A549 (cell line): ENCODE results near the gene PRSS8. TPM values are rescaled to one million over a fixed set of nuclear protein-coding genes. Genes with fewer than 3 reads are reported as not detected.
"Not testable (repeated sequence)": the region's sequence is repeated elsewhere in the genome, so short reads cannot be mapped to it uniquely, and the experiment has no call there.

Source experiments
- ATAC-seq, 2 experiments: fragments of 200-7000 bp in 1 of 2; fragments of >200 bp in 1 of 2; cut with Nextera tagmentation in 1 of 2; cut with Tn5 transposase in 1 of 2; 3 replicates each; pipeline versions ENCODE4 v1.8.0 to v1.9.1; 2018 to 2020; ENCODE audit warnings: mild to moderate bottlenecking in 1 of 2, moderate library complexity in 1 of 2
- CTCF ChIA-PET: fragments of 300-600 bp; sonication (Branson Sonifier 250); formaldehyde crosslinking; extraction: SDS; loops from one replicate; lab custom pipeline; 2021; ENCODE audit warnings: antibody characterized with exemption, inconsistent platforms; lab: Yijun Ruan, JAX
- POLR2A ChIA-PET: fragments of 350-600 bp; formaldehyde crosslinking; extraction: SDS; loops from one replicate; lab custom pipeline; 2021; ENCODE audit warnings: antibody characterized with exemption, inconsistent platforms; lab: Yijun Ruan, JAX
- DNase-seq, 2 experiments: peaks; one replicate each; pipeline versions ENCODE4 v3.0.0 to v3.0.0-alpha.2; 2011 to 2016; ENCODE audit warnings: low read depth in 1 of 2, low spot score in 1 of 2
- FAIRE-seq: peaks from 2 replicates; lab custom pipeline; 2011; peaks lifted over from hg19 to GRCh38; lab: Jason Lieb, UNC
- H3K27ac ChIP-seq, 2 experiments: fragments of >200 bp; sonication (Bioruptor Twin); formaldehyde crosslinking; 3 replicates each; pipeline ENCODE4 v1.5.1; 2016 to 2017
- H3K4me1 ChIP-seq: fragments of >200 bp; sonication (Bioruptor Twin); formaldehyde crosslinking; 3 replicates; pipeline ENCODE4 v1.6.1; 2016
- H3K4me2 ChIP-seq: fragments of >200 bp; sonication (Bioruptor Twin); formaldehyde crosslinking; 3 replicates; pipeline ENCODE4 v1.6.1; 2016
- H3K4me3 ChIP-seq: fragments of >200 bp; sonication (Bioruptor Twin); formaldehyde crosslinking; 3 replicates; pipeline ENCODE4 v1.5.1; 2016
- H3K9me3 ChIP-seq: fragments of >200 bp; sonication (Bioruptor Twin); formaldehyde crosslinking; 3 replicates; pipeline ENCODE4 v1.6.1; 2016
- ATOH8 ChIP-seq: fragments of 250-450 bp; sonication (Bioruptor Pico); IDR thresholded peaks from 2 replicates; pipeline ENCODE4 v1.5.0; 2020; ENCODE audit warnings: low read depth, mild to moderate bottlenecking, moderate library complexity
- CEBPB ChIP-seq, 2 experiments: fragments of >200 bp in 1 of 2; sonication (Bioruptor Twin) in 1 of 2; formaldehyde crosslinking in 1 of 2; IDR thresholded peaks; 2 replicates each; pipeline ENCODE4 v1.6.1; 2012 to 2016
- CHD2 ChIP-seq: fragments of 150-350 bp; IDR thresholded peaks from 2 replicates; pipeline ENCODE4 v1.6.1; 2014; ENCODE audit warnings: low read length; ENCODE audit not compliant: partially characterized antibody
- CHD4 ChIP-seq: fragments of 200-600 bp; sonication (generic); IDR thresholded peaks from 2 replicates; pipeline ENCODE4 v1.6.1; 2016; ENCODE audit warnings: antibody characterized with exemption, mild to moderate bottlenecking, borderline replicate concordance
- CTCF ChIP-seq: fragments of >200 bp; sonication (Bioruptor Twin); formaldehyde crosslinking; IDR thresholded peaks from 3 replicates; pipeline ENCODE4 v1.5.1; 2016
- EHMT2 ChIP-seq: fragments of 200-600 bp; sonication (generic); IDR thresholded peaks from 2 replicates; pipeline ENCODE4 v1.6.1; 2016; ENCODE audit warnings: antibody characterized with exemption, low read depth, mild to moderate bottlenecking, moderate library complexity
- EP300 ChIP-seq, 2 experiments: fragments of >200 bp; sonication (Bioruptor Twin); formaldehyde crosslinking; IDR thresholded peaks; 2 replicates in 1 of 2; 3 replicates in 1 of 2; pipeline ENCODE4 v1.6.1; 2016 to 2017
- ESRRA ChIP-seq: fragments of 150-350 bp; IDR thresholded peaks from 2 replicates; pipeline ENCODE4 v1.6.1; 2014; ENCODE audit warnings: mild to moderate bottlenecking, low read length, borderline replicate concordance
- HOXB13 ChIP-seq: fragments of 250-450 bp; sonication (Bioruptor Pico); IDR thresholded peaks from 2 replicates; pipeline ENCODE4 v1.5.0; 2020; ENCODE audit warnings: low read depth, mild to moderate bottlenecking, moderate library complexity
- JUN ChIP-seq, 2 experiments: fragments of >200 bp; sonication (Bioruptor Twin); formaldehyde crosslinking; IDR thresholded peaks; 2 replicates in 1 of 2; 3 replicates in 1 of 2; pipeline ENCODE4 v1.6.1; 2016 to 2017
- KDM1A ChIP-seq: fragments of 200-600 bp; sonication (generic); IDR thresholded peaks from 2 replicates; pipeline ENCODE4 v1.6.1; 2016; ENCODE audit warnings: low read depth, mild to moderate bottlenecking
- MYC ChIP-seq: IDR thresholded peaks from 2 replicates; pipeline ENCODE4 v1.6.1; 2012; ENCODE audit warnings: mild to moderate bottlenecking, inconsistent platforms, low read length, improper control_type of control experiment, borderline replicate concordance
- POLR2A ChIP-seq: IDR thresholded peaks from 2 replicates; pipeline ENCODE4 v1.6.1; 2012; ENCODE audit warnings: mild to moderate bottlenecking, low read length
- RCOR1 ChIP-seq: fragments of 150-350 bp; IDR thresholded peaks from 2 replicates; pipeline ENCODE4 v1.6.1; 2014; ENCODE audit warnings: antibody characterized with exemption, low read length, low read depth
- ZSCAN20 ChIP-seq: fragments of 250-450 bp; sonication (Bioruptor Pico); IDR thresholded peaks from 2 replicates; pipeline ENCODE4 v1.8.0; 2022; ENCODE audit warnings: mild to moderate bottlenecking, moderate library complexity
- WGBS: methylation state at CpG from one replicate; pipeline ENCODE4 v1.1.6; 2017; ENCODE audit errors: missing lambda C conversion rate; 5-methylcytosine and 5-hydroxymethylcytosine counted together
- polyA plus RNA-seq, 4 experiments: library from polyadenylated mRNA; depleted of rRNA in 3 of 4; stranded (reverse); fragments of >200 nt; fragmentation: RNase III in 1 of 4; extraction: RNeasy Plus Mini Kit Qiagen cat#74134 plus additional on column Dnase treatment in 1 of 4; gene quantifications; 2 replicates in 3 of 4; 3 replicates in 1 of 4; pipeline ENCODE4 v1.2.3, GENCODE V29; 2011 to 2017
- TF ChIP-seq, protein P1 (sequence below): fragments of 200-600 bp; sonication (generic); IDR thresholded peaks from 2 replicates; pipeline ENCODE4 v1.6.1; 2016; ENCODE audit warnings: antibody characterized with exemption, mild to moderate bottlenecking, moderate library complexity
- TF ChIP-seq, protein P2 (sequence below): fragments of >200 bp; sonication (Bioruptor Twin); formaldehyde crosslinking; IDR thresholded peaks from 3 replicates; pipeline ENCODE4 v1.6.1; 2016

The PRSS8 gene
- polyA plus RNA-seq, 2 of the 4 experiments (the other 2 are of a cell fraction): 0.08 to 0.09 TPM

DNA sequence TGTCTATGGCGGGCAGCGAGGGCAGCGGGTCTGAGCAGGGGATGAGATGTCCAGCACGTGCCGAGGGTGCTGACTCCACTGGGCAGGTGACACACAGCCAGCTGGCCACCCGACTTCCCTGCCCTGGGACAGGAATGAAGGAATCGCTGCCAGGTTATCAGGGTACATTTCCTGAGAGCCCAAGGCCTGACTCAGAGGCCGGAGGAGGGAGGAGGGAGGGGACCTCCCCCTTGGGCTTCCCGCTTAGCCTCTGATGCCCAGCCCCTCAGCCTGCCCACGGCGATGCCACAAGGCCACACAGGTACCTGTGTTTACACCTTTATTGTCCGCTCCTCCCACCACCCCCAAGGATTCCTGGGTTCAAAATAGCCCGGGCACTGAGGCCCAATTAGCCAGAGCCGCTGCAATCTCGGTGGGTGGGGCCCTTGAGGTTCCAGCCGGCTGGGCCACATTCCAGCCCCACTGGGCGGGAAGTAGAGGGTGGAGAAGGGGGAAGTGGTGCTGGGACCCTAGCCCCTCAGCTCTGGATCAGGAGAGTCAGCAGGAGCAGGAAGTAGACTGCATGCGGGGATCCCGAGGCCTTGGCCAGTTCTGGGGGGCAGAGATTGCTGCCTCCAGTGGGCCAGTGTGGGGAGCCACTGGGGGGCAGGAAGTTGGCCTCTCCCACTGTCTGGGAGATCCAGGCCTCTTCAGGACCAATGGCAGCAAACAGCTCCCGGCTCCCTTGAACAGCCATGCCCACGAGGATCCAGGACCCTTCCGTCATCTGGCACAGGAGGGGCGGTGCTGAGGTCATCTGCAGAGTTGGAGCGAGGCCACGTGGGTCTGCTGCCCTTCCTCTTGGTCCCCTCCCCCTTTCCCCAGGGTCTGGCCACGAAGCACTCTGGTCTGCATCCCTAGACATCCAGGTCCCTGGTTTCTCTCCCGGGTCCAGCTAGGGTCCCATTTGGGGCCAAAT, 3.4 kb upstream of the PRSS8 start (continued):
- TF ChIP-seq, protein P1, sequence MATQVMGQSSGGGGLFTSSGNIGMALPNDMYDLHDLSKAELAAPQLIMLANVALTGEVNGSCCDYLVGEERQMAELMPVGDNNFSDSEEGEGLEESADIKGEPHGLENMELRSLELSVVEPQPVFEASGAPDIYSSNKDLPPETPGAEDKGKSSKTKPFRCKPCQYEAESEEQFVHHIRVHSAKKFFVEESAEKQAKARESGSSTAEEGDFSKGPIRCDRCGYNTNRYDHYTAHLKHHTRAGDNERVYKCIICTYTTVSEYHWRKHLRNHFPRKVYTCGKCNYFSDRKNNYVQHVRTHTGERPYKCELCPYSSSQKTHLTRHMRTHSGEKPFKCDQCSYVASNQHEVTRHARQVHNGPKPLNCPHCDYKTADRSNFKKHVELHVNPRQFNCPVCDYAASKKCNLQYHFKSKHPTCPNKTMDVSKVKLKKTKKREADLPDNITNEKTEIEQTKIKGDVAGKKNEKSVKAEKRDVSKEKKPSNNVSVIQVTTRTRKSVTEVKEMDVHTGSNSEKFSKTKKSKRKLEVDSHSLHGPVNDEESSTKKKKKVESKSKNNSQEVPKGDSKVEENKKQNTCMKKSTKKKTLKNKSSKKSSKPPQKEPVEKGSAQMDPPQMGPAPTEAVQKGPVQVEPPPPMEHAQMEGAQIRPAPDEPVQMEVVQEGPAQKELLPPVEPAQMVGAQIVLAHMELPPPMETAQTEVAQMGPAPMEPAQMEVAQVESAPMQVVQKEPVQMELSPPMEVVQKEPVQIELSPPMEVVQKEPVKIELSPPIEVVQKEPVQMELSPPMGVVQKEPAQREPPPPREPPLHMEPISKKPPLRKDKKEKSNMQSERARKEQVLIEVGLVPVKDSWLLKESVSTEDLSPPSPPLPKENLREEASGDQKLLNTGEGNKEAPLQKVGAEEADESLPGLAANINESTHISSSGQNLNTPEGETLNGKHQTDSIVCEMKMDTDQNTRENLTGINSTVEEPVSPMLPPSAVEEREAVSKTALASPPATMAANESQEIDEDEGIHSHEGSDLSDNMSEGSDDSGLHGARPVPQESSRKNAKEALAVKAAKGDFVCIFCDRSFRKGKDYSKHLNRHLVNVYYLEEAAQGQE: no peak
- no peak for TF ChIP-seq EHMT2

DNA sequence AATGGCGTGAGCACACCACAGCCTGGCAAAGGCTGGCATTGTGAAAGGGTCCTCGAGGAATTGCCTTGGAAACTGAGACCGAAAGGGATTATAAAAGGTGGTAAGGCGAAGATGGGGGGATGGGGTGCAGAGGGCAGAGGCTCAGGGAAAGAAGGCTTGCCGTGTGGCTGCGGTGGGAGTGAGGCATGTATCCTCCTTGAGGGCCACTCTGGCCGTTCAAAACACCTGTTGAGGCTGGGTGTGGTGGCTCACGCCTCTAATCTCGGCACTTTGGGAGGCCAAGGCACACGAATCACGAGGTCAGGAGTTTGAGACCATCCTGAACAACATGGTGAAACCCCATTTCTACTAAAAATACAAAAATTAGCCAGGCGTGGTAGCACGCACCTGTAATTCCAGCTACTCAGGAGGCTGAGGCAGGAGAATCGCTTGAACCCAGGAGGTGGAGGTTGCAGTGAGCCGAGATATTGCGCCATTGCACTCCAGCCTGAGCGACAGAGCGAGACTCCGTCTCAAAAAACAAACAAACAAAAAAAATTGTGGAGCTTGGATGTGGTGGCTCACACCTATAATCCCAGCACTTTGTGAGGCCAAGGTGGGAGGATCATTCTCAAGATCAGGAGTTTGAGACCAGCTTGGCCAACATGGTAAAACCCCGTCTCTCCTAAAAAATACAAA, 1.4 kb upstream of the PRSS8 start:
- ChIA-PET CTCF (interaction anchor here (0.9 to 1.3 kb wide), 3 partner anchors 17 to 183 kb away, joined by 3 to 5 read pairs (median 3); partner anchors contain the start of gene HSD3B7), POLR2A (interaction anchor here (0.6 to 2.9 kb wide), 3 partner anchors 19 to 84 kb away, joined by 3 to 10 read pairs (median 3); partner anchors contain the start of genes FUS and KAT8)
- ATAC-seq, DNase-seq, H3K9me3 ChIP-seq, H3K4me2 ChIP-seq, H3K4me3 ChIP-seq, FAIRE-seq, H3K27ac ChIP-seq: not testable (repeated sequence)
- H3K4me1 ChIP-seq: peaks cover 41% of the 10 kb centered on the region
- 87% methylated on average over 20 of the region's 20 CpGs for WGBS

GRCh38 chr16:31136287-31136662, 748 bp upstream of the PRSS8 start:
- no peak for FAIRE-seq
- 87% methylated on average over 5 of the region's 6 CpGs for WGBS
- Histone ChIP-seq H3K9me3 (no peaks in the 10 kb centered on the region), H3K27ac (no peak overlapping the region), H3K4me2 (no peak overlapping the region), H3K4me1 (peaks cover 35% of the 10 kb centered on the region), H3K4me3 (no peak overlapping the region)
- no peak for DNase-seq
- POLR2A ChIA-PET: interaction anchor here (2.9 kb wide), 1 partner anchor 19 kb away, joined by 10 read pairs; the partner anchor contains the start of gene KAT8
- no peak for ATAC-seq
- TF ChIP-seq HOXB13 (no peak), MYC (no peak), POLR2A (no peak), ZSCAN20 (CRISPR knock-in tag) (no peak), CEBPB (IDR thresholded peaks at IDR 0.05) (no peak), CHD4 (no peak), EP300 (IDR thresholded peaks at IDR 0.05) (no peak)
- CTCF ChIA-PET: interaction anchor here (1.1 to 1.6 kb wide), 3 partner anchors 9 to 183 kb away, joined by 3 to 6 read pairs (median 5); partner anchors contain the start of gene HSD3B7

DNA sequence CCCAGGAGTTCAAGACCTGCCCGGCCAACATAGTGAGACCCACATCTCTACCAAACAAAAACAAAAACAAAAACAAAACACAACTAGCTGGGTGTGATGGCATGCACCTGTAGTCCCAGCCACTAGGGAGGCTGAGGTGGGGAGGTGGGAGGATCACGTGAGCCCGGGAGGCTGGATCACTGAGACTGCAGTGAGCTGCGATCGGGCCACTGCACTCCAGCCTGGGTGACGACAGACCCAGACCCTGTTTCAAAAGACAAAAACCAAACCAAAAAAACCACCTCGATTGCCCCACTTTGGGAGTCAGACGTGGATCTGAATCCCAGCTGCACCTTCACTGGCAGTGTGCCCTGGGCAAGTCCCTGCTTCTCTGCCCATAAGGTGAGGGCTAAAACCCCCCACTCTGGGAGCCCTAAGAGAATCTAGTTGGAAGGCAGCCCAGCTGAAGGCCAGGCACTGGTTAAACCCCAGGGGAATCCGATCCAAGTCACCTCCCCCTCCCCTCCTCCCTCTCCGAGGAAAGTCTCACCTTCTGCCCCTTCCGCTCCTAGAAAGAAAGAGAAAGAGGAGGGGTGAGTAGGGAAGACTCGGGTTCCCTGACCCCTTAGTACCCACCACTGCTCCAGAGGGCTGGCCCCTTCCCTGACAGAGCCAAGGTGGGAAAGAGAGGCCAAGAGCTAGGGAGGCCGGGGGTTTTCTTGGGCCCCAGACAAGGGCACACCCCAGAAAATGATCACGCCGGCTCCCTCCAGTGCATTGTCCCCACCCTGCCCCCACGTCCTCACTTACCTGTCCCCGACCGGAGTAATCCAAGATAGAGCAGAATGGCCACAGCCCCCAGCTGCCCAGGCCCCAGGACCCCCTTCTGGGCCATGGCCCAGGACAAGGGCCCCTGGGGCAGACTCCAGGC, 647 bp downstream of the PRSS8 start:
- H3K27ac ChIP-seq: no peak overlapping the region
- DNase-seq (no peak), FAIRE-seq (no peak), ATAC-seq (no peak)
- H3K4me2 ChIP-seq: 0 out of 3 replicates have a peak overlapping the region, but pooled peaks have one; percentile 11
- H3K4me3 ChIP-seq: no peak overlapping the region
- CTCF ChIA-PET: interaction anchor here (0.6 to 1.7 kb wide), 8 partner anchors 8 to 331 kb away, joined by 3 to 6 read pairs (median 4); partner anchors contain the start of gene HSD3B7
- no peaks in the 10 kb centered on the region for H3K9me3 ChIP-seq
- peaks cover 31% of the 10 kb centered on the region for H3K4me1 ChIP-seq
- 76% methylated on average over 17 of the region's 18 CpGs for WGBS
- POLR2A ChIA-PET: interaction anchor here (2.9 kb wide), 1 partner anchor 17 kb away, joined by 10 read pairs; the partner anchor contains the start of gene KAT8
- no peak for TF ChIP-seq ESRRA
- no peak for TF ChIP-seq HOXB13
- TF ChIP-seq, protein P2, sequence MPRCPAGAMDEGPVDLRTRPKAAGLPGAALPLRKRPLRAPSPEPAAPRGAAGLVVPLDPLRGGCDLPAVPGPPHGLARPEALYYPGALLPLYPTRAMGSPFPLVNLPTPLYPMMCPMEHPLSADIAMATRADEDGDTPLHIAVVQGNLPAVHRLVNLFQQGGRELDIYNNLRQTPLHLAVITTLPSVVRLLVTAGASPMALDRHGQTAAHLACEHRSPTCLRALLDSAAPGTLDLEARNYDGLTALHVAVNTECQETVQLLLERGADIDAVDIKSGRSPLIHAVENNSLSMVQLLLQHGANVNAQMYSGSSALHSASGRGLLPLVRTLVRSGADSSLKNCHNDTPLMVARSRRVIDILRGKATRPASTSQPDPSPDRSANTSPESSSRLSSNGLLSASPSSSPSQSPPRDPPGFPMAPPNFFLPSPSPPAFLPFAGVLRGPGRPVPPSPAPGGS: no peak
- TF ChIP-seq CHD2: no peak
- TF ChIP-seq KDM1A: no peak
- no peak for TF ChIP-seq JUN (IDR thresholded peaks at IDR 0.05)
- no peak for TF ChIP-seq CTCF
- TF ChIP-seq RCOR1: no peak
- TF ChIP-seq MYC: no peak
- no peak for TF ChIP-seq ATOH8 (CRISPR knock-in tag)
